ENCODE results near the gene FASTKD1. TPM values are rescaled to one million over a fixed set of nuclear protein-coding genes. Genes with fewer than 3 reads are reported as not detected.

The FASTKD1 gene
- total and polyA plus RNA-seq, 10 of the 15 experiments (the other 5 are each of a cell fraction or from before 2014, with no cell fraction given), result 45.6 to 76.1 (median 63.4) TPM

DNA sequence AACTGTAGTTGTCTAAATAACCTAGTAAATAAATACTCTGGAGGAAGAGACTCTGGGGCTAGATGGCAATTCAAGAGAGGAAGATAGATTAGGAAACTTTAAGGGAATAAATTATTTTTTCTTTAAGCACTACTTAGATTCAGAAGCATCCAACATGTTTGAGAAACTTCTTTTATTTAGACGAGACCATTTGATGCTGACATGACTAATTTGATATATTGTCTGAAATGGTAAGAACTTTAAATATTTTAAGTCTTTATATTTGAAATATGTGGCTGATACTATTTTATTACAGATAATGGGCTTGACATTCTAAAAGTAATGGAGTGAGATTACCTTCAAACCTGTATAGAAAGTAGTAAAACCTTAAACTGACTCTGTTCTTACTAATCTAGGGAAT lies 46.8 kb upstream of the FASTKD1 start:
- no peak for ATAC-seq
- TF ChIP-seq, protein P1, sequence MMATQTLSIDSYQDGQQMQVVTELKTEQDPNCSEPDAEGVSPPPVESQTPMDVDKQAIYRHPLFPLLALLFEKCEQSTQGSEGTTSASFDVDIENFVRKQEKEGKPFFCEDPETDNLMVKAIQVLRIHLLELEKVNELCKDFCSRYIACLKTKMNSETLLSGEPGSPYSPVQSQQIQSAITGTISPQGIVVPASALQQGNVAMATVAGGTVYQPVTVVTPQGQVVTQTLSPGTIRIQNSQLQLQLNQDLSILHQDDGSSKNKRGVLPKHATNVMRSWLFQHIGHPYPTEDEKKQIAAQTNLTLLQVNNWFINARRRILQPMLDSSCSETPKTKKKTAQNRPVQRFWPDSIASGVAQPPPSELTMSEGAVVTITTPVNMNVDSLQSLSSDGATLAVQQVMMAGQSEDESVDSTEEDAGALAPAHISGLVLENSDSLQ (IDR thresholded peaks at IDR 0.05), result no peak
- TF ChIP-seq REST (IDR thresholded peaks at IDR 0.05; ENCODE audit: low read depth, low read length) (no peak), ZNF384 (IDR thresholded peaks at IDR 0.05; ENCODE audit: borderline replicate concordance, low read depth, low read length) (no peak), CBX5 (IDR thresholded peaks at IDR 0.05; ENCODE audit: low read depth) (no peak), CREM (IDR thresholded peaks at IDR 0.05; ENCODE audit: low read depth) (no peak), SMARCA5 (IDR thresholded peaks at IDR 0.05) (no peak), POU2F2 (IDR thresholded peaks at IDR 0.05; ENCODE audit: borderline replicate concordance, low read depth, low read length) (no peak), FOXK2 (IDR thresholded peaks at IDR 0.05) (no peak), TCF12 (IDR thresholded peaks at IDR 0.05; ENCODE audit: low read depth, low read length) (no peak), MXI1 (IDR thresholded peaks at IDR 0.05; ENCODE audit: low read depth, low read length) (no peak), MEF2B (IDR thresholded peaks at IDR 0.05; ENCODE audit: partially characterized antibody, poor library complexity, severe bottlenecking) (no peak), STAT3 (IDR thresholded peaks at IDR 0.05; ENCODE audit: low read depth, low read length) (no peak), POLR2AphosphoS2 (IDR thresholded peaks at IDR 0.05; ENCODE audit: low read depth, low read length) (no peak)
- TF ChIP-seq, protein P2, sequence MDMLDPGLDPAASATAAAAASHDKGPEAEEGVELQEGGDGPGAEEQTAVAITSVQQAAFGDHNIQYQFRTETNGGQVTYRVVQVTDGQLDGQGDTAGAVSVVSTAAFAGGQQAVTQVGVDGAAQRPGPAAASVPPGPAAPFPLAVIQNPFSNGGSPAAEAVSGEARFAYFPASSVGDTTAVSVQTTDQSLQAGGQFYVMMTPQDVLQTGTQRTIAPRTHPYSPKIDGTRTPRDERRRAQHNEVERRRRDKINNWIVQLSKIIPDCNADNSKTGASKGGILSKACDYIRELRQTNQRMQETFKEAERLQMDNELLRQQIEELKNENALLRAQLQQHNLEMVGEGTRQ (IDR thresholded peaks at IDR 0.05; ENCODE audit: borderline replicate concordance, low read depth, low read length), result no peak
- TF ChIP-seq, protein P3, sequence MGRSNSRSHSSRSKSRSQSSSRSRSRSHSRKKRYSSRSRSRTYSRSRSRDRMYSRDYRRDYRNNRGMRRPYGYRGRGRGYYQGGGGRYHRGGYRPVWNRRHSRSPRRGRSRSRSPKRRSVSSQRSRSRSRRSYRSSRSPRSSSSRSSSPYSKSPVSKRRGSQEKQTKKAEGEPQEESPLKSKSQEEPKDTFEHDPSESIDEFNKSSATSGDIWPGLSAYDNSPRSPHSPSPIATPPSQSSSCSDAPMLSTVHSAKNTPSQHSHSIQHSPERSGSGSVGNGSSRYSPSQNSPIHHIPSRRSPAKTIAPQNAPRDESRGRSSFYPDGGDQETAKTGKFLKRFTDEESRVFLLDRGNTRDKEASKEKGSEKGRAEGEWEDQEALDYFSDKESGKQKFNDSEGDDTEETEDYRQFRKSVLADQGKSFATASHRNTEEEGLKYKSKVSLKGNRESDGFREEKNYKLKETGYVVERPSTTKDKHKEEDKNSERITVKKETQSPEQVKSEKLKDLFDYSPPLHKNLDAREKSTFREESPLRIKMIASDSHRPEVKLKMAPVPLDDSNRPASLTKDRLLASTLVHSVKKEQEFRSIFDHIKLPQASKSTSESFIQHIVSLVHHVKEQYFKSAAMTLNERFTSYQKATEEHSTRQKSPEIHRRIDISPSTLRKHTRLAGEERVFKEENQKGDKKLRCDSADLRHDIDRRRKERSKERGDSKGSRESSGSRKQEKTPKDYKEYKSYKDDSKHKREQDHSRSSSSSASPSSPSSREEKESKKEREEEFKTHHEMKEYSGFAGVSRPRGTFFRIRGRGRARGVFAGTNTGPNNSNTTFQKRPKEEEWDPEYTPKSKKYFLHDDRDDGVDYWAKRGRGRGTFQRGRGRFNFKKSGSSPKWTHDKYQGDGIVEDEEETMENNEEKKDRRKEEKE (IDR thresholded peaks at IDR 0.05), result no peak

More for the DNA sequence above, 46.8 kb upstream of the FASTKD1 start:
- 96% methylated on average over 1 of the region's 1 CpG for WGBS (ENCODE audit: insufficient coverage, insufficient replicate concordance, low lambda C conversion rate, missing lambda C conversion rate)
- BruUV-seq (replicated peaks), result no TSS peak
- Histone ChIP-seq H3K36me3 (ENCODE audit: control insufficient read depth in 2 of 2, insufficient read depth in 2 of 2, low read length in 1 of 2) (peaks cover 4 to 21% of the 10 kb centered on the region in 2 experiments), H3K27ac (ENCODE audit: control insufficient read depth, insufficient read depth) (no peak overlapping the region), H3K4me3 (no peak overlapping the region), H3K4me2 (ENCODE audit: control insufficient read depth, insufficient read depth) (no peak overlapping the region), H4K20me1 (ENCODE audit: control insufficient read depth, insufficient read depth) (no peaks in the 10 kb centered on the region), H3K4me1 (ENCODE audit: control insufficient read depth, insufficient read depth, low read length) (no peaks in the 10 kb centered on the region), H3K9ac (ENCODE audit: control insufficient read depth, insufficient read depth, low read length) (no peak overlapping the region), H3K79me2 (ENCODE audit: control insufficient read depth, insufficient read depth, low read length) (no peaks in the 10 kb centered on the region; the same call in 1 of the 2 replicates), H3K9me3 (replicated peaks; ENCODE audit: control insufficient read depth, insufficient read depth, low read length) (peaks cover 4% of the 10 kb centered on the region; the same call in 2 of the 3 replicates), H2AFZ (ENCODE audit: control insufficient read depth, low read depth, low read length) (no peak overlapping the region), H3K27me3 (replicated peaks in 1 of 2; ENCODE audit: control insufficient read depth in 2 of 2, insufficient read depth in 2 of 2, low read length in 1 of 2) (no peaks in the 10 kb centered on the region)
- SMC1A ChIA-PET (ENCODE audit: uncharacterized antibody, unreplicated experiment), result no interaction called here
- RAD21 ChIA-PET (ENCODE audit: unreplicated experiment), result no interaction called here
- intact Hi-C loops (cut with micrococcal nuclease; ENCODE audit: unreplicated experiment), result no loop called here
- POLR2A ChIA-PET, result no interaction called here
- in situ Hi-C loops (cut with MboI), result no loop called here
- DNase-seq (ENCODE audit: low read depth, low spot score) (no peak), FAIRE-seq (no peak)
- CTCF ChIA-PET, result no interaction called here

Measured in GM12878 (cell line).